Measurements from ENCODE around the gene CASP7. TPM values are rescaled to one million over a fixed set of nuclear protein-coding genes. Genes with fewer than 3 reads are reported as not detected.

The CASP7 gene
- total RNA-seq, 4 donors from 2014 or later = 34.0 to 233 (median 101) TPM

DNA sequence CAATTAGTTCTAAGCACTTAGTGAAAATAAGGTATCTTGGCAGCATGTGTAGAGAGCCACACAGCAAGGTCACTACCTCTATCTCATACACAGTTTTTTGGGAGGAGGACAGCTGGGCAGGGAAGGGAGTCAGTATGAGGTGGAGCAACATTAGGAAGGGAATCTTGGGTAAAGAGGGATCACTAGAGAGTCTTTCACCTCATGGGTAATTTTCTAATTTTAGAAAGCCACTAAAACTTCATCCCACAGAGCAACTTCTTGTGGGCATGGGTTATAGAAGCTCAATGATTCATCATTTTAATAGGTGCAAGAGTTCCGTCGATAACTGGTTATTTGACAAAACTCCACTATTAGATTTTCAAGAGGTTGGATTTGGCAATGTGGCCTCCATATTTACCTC, 18.4 kb upstream of the CASP7 start:
- TF ChIP-seq EP300 (IDR thresholded peaks at IDR 0.05; ENCODE audit: low read depth) (no peak), POLR2AphosphoS5 (IDR thresholded peaks at IDR 0.05) (no peak), POLR2A (IDR thresholded peaks at IDR 0.05) (no peak)
- TF ChIP-seq, protein P1, sequence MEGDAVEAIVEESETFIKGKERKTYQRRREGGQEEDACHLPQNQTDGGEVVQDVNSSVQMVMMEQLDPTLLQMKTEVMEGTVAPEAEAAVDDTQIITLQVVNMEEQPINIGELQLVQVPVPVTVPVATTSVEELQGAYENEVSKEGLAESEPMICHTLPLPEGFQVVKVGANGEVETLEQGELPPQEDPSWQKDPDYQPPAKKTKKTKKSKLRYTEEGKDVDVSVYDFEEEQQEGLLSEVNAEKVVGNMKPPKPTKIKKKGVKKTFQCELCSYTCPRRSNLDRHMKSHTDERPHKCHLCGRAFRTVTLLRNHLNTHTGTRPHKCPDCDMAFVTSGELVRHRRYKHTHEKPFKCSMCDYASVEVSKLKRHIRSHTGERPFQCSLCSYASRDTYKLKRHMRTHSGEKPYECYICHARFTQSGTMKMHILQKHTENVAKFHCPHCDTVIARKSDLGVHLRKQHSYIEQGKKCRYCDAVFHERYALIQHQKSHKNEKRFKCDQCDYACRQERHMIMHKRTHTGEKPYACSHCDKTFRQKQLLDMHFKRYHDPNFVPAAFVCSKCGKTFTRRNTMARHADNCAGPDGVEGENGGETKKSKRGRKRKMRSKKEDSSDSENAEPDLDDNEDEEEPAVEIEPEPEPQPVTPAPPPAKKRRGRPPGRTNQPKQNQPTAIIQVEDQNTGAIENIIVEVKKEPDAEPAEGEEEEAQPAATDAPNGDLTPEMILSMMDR (IDR thresholded peaks at IDR 0.05) = no peak
- intact Hi-C loops (cut with DNase I; ENCODE audit: low total_unique reads) (no loop called here), in situ Hi-C loops (cut with MboI; ENCODE audit: low pct_ligation_motif_present in 1 of 4, low pct_unique_long_range_greater_than_20kb in 1 of 4, low sequenced_read_pairs in 3 of 4) (no loop called here)
- Histone ChIP-seq H3K27ac (no peak overlapping the region), H3K9me3 (no peaks in the 10 kb centered on the region), H3K36me3 (no peaks in the 10 kb centered on the region), H3K27me3 (no peaks in the 10 kb centered on the region), H3K4me3 (no peak overlapping the region), H3K4me1 (no peaks in the 10 kb centered on the region)
- 91% methylated on average over 2 of the region's 2 CpGs; no CpG with 5 or more reads in 1 of the 2 donors for WGBS, 2 donors (ENCODE audit: low coverage in 1 of 2)
- no peak for DNase-seq

DNA sequence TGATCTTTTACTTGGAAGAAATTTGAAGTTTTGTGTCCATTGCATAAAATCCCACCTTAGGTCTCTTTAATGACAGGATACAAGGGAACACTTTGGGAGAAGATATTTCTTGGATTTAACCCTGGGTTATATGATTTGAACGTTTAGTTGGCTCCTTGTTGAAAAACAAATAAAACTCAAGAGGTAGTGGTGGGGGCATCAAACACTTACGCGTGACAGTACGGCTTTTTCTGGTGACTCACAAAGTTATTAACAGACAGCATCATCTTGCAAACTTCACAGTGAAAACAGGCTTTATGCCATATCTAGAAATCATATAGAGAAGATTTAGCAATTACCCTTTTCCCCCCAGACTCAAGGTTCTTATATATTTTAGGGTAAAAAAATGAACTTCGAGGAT, 16.6 kb upstream of the CASP7 start:
- no peak overlapping the region for H3K4me3 ChIP-seq
- 78 to 79% methylated on average over 4 to 5 of the region's 5 CpGs for WGBS, 2 donors (ENCODE audit: low coverage in 1 of 2)
- H3K27ac ChIP-seq = no peak overlapping the region
- in situ Hi-C loops (cut with MboI; ENCODE audit: low pct_ligation_motif_present in 1 of 4, low pct_unique_long_range_greater_than_20kb in 1 of 4, low sequenced_read_pairs in 3 of 4) (no loop called here), intact Hi-C loops (cut with DNase I; ENCODE audit: low total_unique reads) (no loop called here)
- TF ChIP-seq, protein P1 (IDR thresholded peaks at IDR 0.05) = no peak
- no peak for TF ChIP-seq POLR2AphosphoS5 (IDR thresholded peaks at IDR 0.05)
- no peaks in the 10 kb centered on the region for H3K27me3 ChIP-seq
- no peaks in the 10 kb centered on the region for H3K36me3 ChIP-seq
- DNase-seq = no peak
- H3K4me1 ChIP-seq = no peaks in the 10 kb centered on the region
- H3K9me3 ChIP-seq = no peaks in the 10 kb centered on the region

DNA sequence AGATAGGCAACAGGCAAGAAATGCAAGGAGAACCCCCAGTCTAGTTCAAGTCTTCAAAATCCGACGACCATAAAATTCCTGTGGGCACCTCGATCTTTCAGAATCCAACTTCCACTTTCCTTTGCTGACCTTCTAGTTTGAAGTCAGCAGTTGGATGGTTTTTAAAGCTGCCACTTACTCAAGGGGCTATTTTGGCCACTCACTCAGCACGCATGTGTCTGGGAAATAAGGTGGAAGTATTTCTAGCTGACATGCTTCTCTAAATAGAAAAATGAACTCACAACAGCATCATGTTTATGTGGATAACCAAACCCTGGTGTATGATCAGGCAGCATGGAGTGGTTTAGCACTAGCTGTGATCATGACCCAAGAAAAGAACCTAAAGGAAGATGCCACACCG, 15.8 kb upstream of the CASP7 start, which contains the start of gene NRAP:
Gene NRAP (minus strand): TSS at position 134 of the 400 bp plus-strand sequence. CDS start 159 bp downstream, outside the sequence.
- Histone ChIP-seq H3K4me1 (no peaks in the 10 kb centered on the region), H3K9me3 (no peaks in the 10 kb centered on the region), H3K36me3 (no peaks in the 10 kb centered on the region), H3K4me3 (no peak within 1 kb of the TSS), H3K27me3 (no peaks in the 10 kb centered on the region), H3K27ac (no peak within 1 kb of the TSS)
- 73 to 92% methylated on average over 3 to 5 of the region's 5 CpGs for WGBS, 2 donors (ENCODE audit: low coverage in 1 of 2)
- intact Hi-C loops (cut with DNase I; ENCODE audit: low total_unique reads) (no loop called here), in situ Hi-C loops (cut with MboI; ENCODE audit: low pct_ligation_motif_present in 1 of 4, low pct_unique_long_range_greater_than_20kb in 1 of 4, low sequenced_read_pairs in 3 of 4) (no loop called here)
- TF ChIP-seq POLR2AphosphoS5 (IDR thresholded peaks at IDR 0.05) (no peak), EP300 (IDR thresholded peaks at IDR 0.05; ENCODE audit: low read depth) (no peak), POLR2A (IDR thresholded peaks at IDR 0.05) (no peak)
- TF ChIP-seq, protein P1 (IDR thresholded peaks at IDR 0.05) = no peak
- no peak for DNase-seq

DNA sequence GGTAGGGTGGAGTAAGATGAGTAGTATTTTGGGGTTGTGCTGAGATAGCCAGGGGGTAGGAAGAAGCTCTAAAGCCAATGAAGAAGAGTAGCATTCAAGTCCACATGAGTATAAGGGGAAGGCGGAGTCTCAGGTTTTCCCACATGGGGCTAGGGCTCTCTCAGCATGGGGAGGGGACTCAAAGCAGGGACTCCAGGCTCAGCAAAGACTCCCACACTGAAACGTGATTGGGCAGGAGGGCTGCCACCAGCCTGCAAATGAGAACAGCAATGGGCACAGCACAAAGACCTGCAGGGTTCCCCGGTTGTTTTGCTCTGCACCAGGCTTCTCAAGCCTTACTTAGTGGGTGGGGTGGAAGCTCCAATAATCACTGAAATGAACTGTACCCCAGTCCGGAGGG, 14.4 kb upstream of the CASP7 start:
- TF ChIP-seq EP300 (IDR thresholded peaks at IDR 0.05; ENCODE audit: low read depth) (no peak), POLR2A (IDR thresholded peaks at IDR 0.05) (no peak), POLR2AphosphoS5 (IDR thresholded peaks at IDR 0.05) (no peak)
- peaks cover 0 to 2% of the 10 kb centered on the region in 2 donors for H3K9me3 ChIP-seq
- no peaks in the 10 kb centered on the region for H3K4me1 ChIP-seq
- no peak overlapping the region for H3K4me3 ChIP-seq
- DNase-seq = no peak
- WGBS, 2 donors (ENCODE audit: low coverage in 1 of 2) = 87% methylated on average over 4 of the region's 4 CpGs; no CpG with 5 or more reads in 1 of the 2 donors
- in situ Hi-C loops (cut with MboI; ENCODE audit: low pct_ligation_motif_present in 1 of 4, low pct_unique_long_range_greater_than_20kb in 1 of 4, low sequenced_read_pairs in 3 of 4) = no loop called here
- H3K27ac ChIP-seq = no peak overlapping the region
- intact Hi-C loops (cut with DNase I; ENCODE audit: low total_unique reads) = no loop called here
- H3K36me3 ChIP-seq = no peaks in the 10 kb centered on the region
- H3K27me3 ChIP-seq = no peaks in the 10 kb centered on the region

DNA sequence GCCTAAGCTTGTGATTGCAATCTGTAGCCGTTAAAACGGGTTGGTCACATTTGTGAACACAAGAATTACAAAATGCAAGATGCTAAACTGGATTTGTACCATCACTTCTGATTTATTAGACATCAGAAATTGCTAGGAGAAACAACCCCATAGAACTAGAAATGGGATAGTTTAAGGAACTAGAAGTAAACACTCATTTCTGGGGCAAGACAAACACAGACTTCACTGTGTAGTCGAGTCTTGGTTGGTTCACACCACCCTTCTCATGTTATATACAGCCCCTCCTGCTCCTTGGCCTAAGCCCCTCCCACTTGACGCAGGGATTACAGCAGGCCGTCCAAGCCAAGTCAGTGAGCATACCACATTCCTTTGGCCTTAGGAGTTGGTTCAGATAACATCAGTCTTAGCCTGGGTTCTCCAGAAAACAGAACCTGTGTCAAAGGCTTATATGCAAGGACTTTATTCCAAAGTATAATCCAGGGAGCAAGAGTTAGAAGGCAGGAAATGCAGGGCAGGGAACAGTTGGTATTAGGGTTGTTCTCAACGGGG, 13.8 kb upstream of the CASP7 start:
- no peak for TF ChIP-seq POLR2AphosphoS5 (IDR thresholded peaks at IDR 0.05)
- no peak for TF ChIP-seq EP300 (IDR thresholded peaks at IDR 0.05; ENCODE audit: low read depth)
- TF ChIP-seq, protein P1 (IDR thresholded peaks at IDR 0.05) = no peak

More for the DNA sequence above, 13.8 kb upstream of the CASP7 start:
- H3K27me3 ChIP-seq = no peaks in the 10 kb centered on the region
- H3K27ac ChIP-seq = no peak overlapping the region
- no peak overlapping the region for H3K4me3 ChIP-seq
- 56 to 80% methylated on average over 1 to 6 of the region's 6 CpGs for WGBS, 2 donors (ENCODE audit: low coverage in 1 of 2)
- DNase-seq = no peak
- intact Hi-C loops (cut with DNase I; ENCODE audit: low total_unique reads) = no loop called here
- in situ Hi-C loops (cut with MboI; ENCODE audit: low pct_ligation_motif_present in 1 of 4, low pct_unique_long_range_greater_than_20kb in 1 of 4, low sequenced_read_pairs in 3 of 4) = no loop called here
- no peaks in the 10 kb centered on the region for H3K36me3 ChIP-seq
- H3K4me1 ChIP-seq = no peaks in the 10 kb centered on the region
- H3K9me3 ChIP-seq = peaks cover 0 to 2% of the 10 kb centered on the region in 2 donors
